Dedifferentiated amniotic fluid mesenchymal stem cell (primary cell): ENCODE measurements around the gene TSPYL6.
"Not testable (repeated sequence)": the region's sequence is repeated elsewhere in the genome, so short reads cannot be mapped to it uniquely, and the experiment has no call there.

ENCODE experiments used
- DNase-seq: peaks from one replicate; pipeline ENCODE4 v3.0.0-alpha.2; 2016; ENCODE audit errors: extremely low spot score

The TSPYL6 gene

GRCh38 chr2:54256091-54256694 lies at the start of gene TSPYL6:
TSPYL6 (minus strand) TSS chr2:54256229; CDS start chr2:54256151, 78 bp downstream.
- DNase-seq: no peak

- DNase-seq: no peak
These were observed 47.6 kb upstream of the TSPYL6 start for GRCh38 chr2:54303631-54304030.

- DNase-seq: no peak
These were observed 42.5 kb upstream of the TSPYL6 start for GRCh38 chr2:54298514-54298913.

- DNase-seq: no peak
These were observed 39.9 kb upstream of the TSPYL6 start for GRCh38 chr2:54295911-54296310.

GRCh38 chr2:54294665-54295064 lies 38.6 kb upstream of the TSPYL6 start:
- DNase-seq: not testable (repeated sequence)

GRCh38 chr2:54290356-54291025 lies 34.5 kb upstream of the TSPYL6 start:
- DNase-seq: no peak

- no peak for DNase-seq
These were observed 33.9 kb upstream of the TSPYL6 start for GRCh38 chr2:54289917-54290316.

GRCh38 chr2:54287532-54287931 lies 31.5 kb upstream of the TSPYL6 start:
- DNase-seq: no peak

GRCh38 chr2:54285451-54285850 lies 29.4 kb upstream of the TSPYL6 start:
- DNase-seq: no peak

GRCh38 chr2:54284826-54285225 lies 28.8 kb upstream of the TSPYL6 start:
- DNase-seq: no peak

GRCh38 chr2:54279385-54279784 lies 23.4 kb upstream of the TSPYL6 start:
- no peak for DNase-seq

- no peak for DNase-seq
These were observed 19.5 kb upstream of the TSPYL6 start for GRCh38 chr2:54275541-54275940.

- DNase-seq: peak; percentile 79
These were observed 18.8 kb upstream of the TSPYL6 start for GRCh38 chr2:54274781-54275242.

- no peak for DNase-seq
These were observed 16.0 kb upstream of the TSPYL6 start for GRCh38 chr2:54271843-54272627.

GRCh38 chr2:54271189-54271588 lies 15.2 kb upstream of the TSPYL6 start:
- DNase-seq: no peak

GRCh38 chr2:54267577-54267976 lies 11.5 kb upstream of the TSPYL6 start:
- no peak for DNase-seq

- not testable (repeated sequence) for DNase-seq
These were observed 9.1 kb upstream of the TSPYL6 start for GRCh38 chr2:54265081-54265480.

- peak; percentile 53 for DNase-seq
These were observed 6.2 kb upstream of the TSPYL6 start for GRCh38 chr2:54262015-54262765.

GRCh38 chr2:54261537-54261936 lies 5.5 kb upstream of the TSPYL6 start:
- peak; percentile 31 for DNase-seq

- no peak for DNase-seq
These were observed 4.2 kb upstream of the TSPYL6 start for GRCh38 chr2:54260241-54260595.

- DNase-seq: no peak
These were observed 3.6 kb upstream of the TSPYL6 start for GRCh38 chr2:54259413-54260240.
